Neural crest cell (in vitro differentiated cells): Measurements from ENCODE around the gene PDGFB. TPM values are rescaled to one million over a fixed set of nuclear protein-coding genes. Genes with fewer than 3 reads are reported as not detected.

Experiments used
- DNase-seq: peaks from one replicate; pipeline ENCODE4 v3.0.0; 2021; ENCODE audit warnings: low read depth, mixed read lengths, low spot score
- H3K27ac Mint-ChIP-seq: one replicate; pipeline ENCODE4 v1.8.0; 2021; ENCODE audit warnings: mild to moderate bottlenecking, mixed read lengths; ENCODE audit not compliant: unreplicated experiment
- H3K27me3 Mint-ChIP-seq: 2 replicates; pipeline ENCODE4 v1.8.0; 2021; ENCODE audit warnings: low read depth, mild to moderate bottlenecking, mixed read lengths
- H3K36me3 Mint-ChIP-seq: 2 replicates; pipeline ENCODE4 v1.8.0; 2021; ENCODE audit warnings: low read depth, mild to moderate bottlenecking, mixed read lengths
- H3K4me1 Mint-ChIP-seq: 2 replicates; pipeline ENCODE4 v1.8.0; 2021; ENCODE audit warnings: mixed read lengths
- H3K4me3 Mint-ChIP-seq: one replicate; pipeline ENCODE4 v1.8.0; 2021; ENCODE audit warnings: mild to moderate bottlenecking, mixed read lengths
- H3K9me3 Mint-ChIP-seq: 2 replicates; pipeline ENCODE4 v1.8.0; 2021; ENCODE audit warnings: mixed read lengths
- CTCF ChIP-seq: fragments of 200-600 bp; sonication (generic); conservative IDR thresholded peaks from 2 replicates; pipeline ENCODE4 v1.5.0; 2021; ENCODE audit warnings: antibody characterized with exemption, mild to moderate bottlenecking
- total RNA-seq: library from RNA; stranded (reverse); gene quantifications from 2 replicates; pipeline ENCODE4 v1.2.1, GENCODE V29; 2021

Gene PDGFB
- total RNA-seq, 1 donor from 2014 or later, result 0.16 TPM

GRCh38 chr22:39214383-39215069, 30.3 kb downstream of the PDGFB start:
- Mint-ChIP-seq H3K9me3 (peaks cover 6% of the 10 kb centered on the region), H3K4me3 (no peak overlapping the region), H3K4me1 (peaks cover 21% of the 10 kb centered on the region), H3K27ac (no peak overlapping the region), H3K27me3 (peaks cover 5% of the 10 kb centered on the region), H3K36me3 (peaks cover 2% of the 10 kb centered on the region)
- TF ChIP-seq CTCF, result no peak
- no peak for DNase-seq

- Mint-ChIP-seq H3K9me3 (peaks cover 2% of the 10 kb centered on the region), H3K27ac (no peak overlapping the region), H3K36me3 (peaks cover 2% of the 10 kb centered on the region), H3K4me3 (no peak overlapping the region), H3K4me1 (peaks cover 17% of the 10 kb centered on the region), H3K27me3 (peaks cover 5% of the 10 kb centered on the region)
- no peak for DNase-seq
- no peak for TF ChIP-seq CTCF
These were observed 30.8 kb downstream of the PDGFB start for GRCh38 chr22:39214006-39214382.

- Mint-ChIP-seq H3K9me3 (peaks cover 2% of the 10 kb centered on the region), H3K4me3 (no peak overlapping the region), H3K4me1 (peaks cover 17% of the 10 kb centered on the region), H3K36me3 (peaks cover 2% of the 10 kb centered on the region), H3K27ac (peak overlapping the region; percentile 10), H3K27me3 (peaks cover 5% of the 10 kb centered on the region)
- TF ChIP-seq CTCF, result no peak
- DNase-seq, result no peak
These were observed 31.9 kb downstream of the PDGFB start for GRCh38 chr22:39212721-39213376.

GRCh38 chr22:39209756-39210155, 35.0 kb downstream of the PDGFB start:
- DNase-seq, result no peak
- H3K4me1 Mint-ChIP-seq, result peaks cover 15% of the 10 kb centered on the region
- no peaks in the 10 kb centered on the region for H3K36me3 Mint-ChIP-seq
- H3K4me3 Mint-ChIP-seq, result no peak overlapping the region
- H3K27me3 Mint-ChIP-seq, result peaks cover 5% of the 10 kb centered on the region
- no peak overlapping the region for H3K27ac Mint-ChIP-seq
- no peak for TF ChIP-seq CTCF
- H3K9me3 Mint-ChIP-seq, result no peaks in the 10 kb centered on the region

GRCh38 chr22:39208013-39208680, 36.6 kb downstream of the PDGFB start:
- TF ChIP-seq CTCF, result no peak
- H3K36me3 Mint-ChIP-seq, result no peaks in the 10 kb centered on the region
- DNase-seq, result no peak
- H3K9me3 Mint-ChIP-seq, result no peaks in the 10 kb centered on the region
- H3K4me3 Mint-ChIP-seq, result no peak overlapping the region
- no peak overlapping the region for H3K27ac Mint-ChIP-seq
- peaks cover 10% of the 10 kb centered on the region for H3K4me1 Mint-ChIP-seq
- no peaks in the 10 kb centered on the region for H3K27me3 Mint-ChIP-seq
